PC-3 (cell line): ENCODE measurements around the gene KANK2.

Experiments used
- CTCF ChIP-seq: fragments of 300-600 bp; sonication (generic); conservative IDR thresholded peaks from 2 replicates; pipeline ENCODE4 v1.5.1; 2017; ENCODE audit warnings: antibody characterized with exemption, low read depth, mild to moderate bottlenecking, low read length
- EZH2 ChIP-seq: fragments of 300-600 bp; sonication (generic); IDR thresholded peaks from one replicate; pipeline ENCODE4 v1.6.1; 2017; ENCODE audit warnings: antibody characterized with exemption, mild to moderate bottlenecking, low read length; ENCODE audit not compliant: unreplicated experiment

GRCh38 chr19:11204943-11205349, 7.6 kb upstream of the KANK2 start:
- TF ChIP-seq EZH2 (no peak), CTCF (no peak)
